NOMO-1 treated with DMSO at 0.1 percent for 48 hours (cell line): Measurements from ENCODE around the gene NSMF.
"Not testable (repeated sequence)": the region's sequence is repeated elsewhere in the genome, so short reads cannot be mapped to it uniquely, and the experiment has no call there.

Experiments
- DNase-seq: peaks from one replicate; lab custom pipeline; 2025; ENCODE audit not compliant: unreplicated experiment; lab: John Stamatoyannopoulos, UW

NSMF gene

DNA sequence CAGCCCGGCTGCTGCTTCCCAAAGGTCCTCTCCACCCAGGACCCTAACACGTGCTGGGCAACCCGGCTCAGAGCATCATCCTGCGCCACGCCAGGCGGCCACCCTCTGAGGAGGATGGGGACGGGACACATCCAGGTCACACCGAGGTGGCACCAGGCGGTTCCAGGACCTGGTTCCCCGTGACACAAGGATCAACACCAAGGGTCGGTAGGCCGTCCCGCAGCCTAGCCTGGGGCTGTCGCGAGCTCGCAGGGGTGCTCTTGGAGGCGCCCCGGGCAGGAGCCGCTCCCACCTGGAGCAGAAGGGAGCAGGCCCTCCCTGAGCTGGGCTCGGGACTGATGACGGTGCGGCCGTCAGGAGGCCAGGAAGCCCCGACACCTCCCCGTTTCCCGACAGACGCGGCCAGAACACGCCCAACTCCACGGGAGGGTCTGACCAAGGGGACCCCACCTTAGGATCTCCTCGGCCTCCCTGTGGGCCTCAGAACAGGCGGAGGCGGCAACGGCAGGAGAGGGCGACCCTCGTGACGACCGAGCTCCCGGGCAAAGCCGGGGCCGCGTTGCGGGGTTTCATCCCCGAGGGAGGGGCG lies 42.5 kb downstream of the NSMF start:
- DNase-seq, result no peak

DNA sequence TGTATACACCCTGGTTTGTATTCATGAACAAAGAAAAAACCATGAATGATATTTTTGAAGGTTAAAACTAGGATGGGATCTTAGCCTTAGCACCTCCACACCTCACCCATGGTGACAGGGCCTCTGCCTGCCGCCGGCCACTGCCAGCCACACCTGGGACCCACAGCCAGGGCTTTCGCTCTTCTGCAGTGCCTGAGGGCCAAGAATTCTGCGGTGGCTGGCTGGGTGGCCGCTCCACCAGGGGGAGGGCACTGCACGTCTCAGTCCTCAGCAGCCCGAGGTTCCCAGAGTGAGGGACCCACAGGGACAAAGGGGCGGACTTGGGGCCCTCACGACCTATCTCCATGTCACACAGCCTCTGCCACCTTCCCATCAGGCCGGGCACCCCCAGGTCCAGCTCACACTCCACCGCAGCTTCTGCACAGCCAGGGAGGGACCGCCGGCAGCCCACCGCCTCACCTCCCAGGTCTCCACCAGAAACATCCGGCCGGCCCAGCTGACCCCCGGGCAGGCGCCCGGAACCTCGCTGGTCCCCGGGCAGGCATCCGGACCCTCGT lies 43.0 kb downstream of the NSMF start:
- DNase-seq, result no peak

DNA sequence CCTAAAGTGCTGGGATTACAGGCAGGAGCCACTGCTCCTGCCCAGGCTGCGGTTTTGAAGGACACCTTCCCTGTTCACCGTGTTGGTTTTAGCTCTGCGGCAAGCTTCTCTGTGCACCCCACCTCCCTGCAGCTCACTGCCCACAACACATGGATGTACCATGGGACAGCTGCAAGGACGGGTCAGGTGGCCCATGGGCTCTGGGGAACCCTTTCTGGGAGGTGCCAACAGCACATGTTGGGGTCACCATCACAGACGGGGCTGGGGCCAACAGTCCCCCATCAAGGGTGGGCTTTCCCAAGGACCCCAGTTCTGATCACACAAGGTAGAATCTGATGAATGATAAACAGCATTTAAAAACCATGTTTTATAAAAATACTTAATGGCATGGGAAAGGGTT lies 43.7 kb downstream of the NSMF start:
- no peak for DNase-seq

DNA sequence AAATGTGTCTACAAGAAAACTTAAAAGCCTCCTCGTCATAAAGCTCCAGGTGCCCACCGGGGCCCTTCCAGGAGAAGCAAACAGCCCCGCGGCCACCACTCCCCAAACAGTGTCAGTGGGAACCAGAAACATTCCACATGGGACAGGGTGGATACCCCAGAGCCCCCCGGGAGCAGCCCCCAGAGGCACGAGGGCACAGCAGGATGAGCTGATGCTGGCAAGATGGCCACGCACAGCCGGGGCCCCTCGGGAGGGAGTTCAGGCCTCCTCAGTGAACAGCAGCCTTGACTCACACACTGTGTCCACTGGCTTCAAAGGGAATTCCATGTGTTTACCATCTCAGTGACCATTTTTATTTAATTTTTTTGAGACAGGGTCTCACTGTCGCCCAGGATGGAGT lies 46.7 kb downstream of the NSMF start:
- DNase-seq, result no peak

DNA sequence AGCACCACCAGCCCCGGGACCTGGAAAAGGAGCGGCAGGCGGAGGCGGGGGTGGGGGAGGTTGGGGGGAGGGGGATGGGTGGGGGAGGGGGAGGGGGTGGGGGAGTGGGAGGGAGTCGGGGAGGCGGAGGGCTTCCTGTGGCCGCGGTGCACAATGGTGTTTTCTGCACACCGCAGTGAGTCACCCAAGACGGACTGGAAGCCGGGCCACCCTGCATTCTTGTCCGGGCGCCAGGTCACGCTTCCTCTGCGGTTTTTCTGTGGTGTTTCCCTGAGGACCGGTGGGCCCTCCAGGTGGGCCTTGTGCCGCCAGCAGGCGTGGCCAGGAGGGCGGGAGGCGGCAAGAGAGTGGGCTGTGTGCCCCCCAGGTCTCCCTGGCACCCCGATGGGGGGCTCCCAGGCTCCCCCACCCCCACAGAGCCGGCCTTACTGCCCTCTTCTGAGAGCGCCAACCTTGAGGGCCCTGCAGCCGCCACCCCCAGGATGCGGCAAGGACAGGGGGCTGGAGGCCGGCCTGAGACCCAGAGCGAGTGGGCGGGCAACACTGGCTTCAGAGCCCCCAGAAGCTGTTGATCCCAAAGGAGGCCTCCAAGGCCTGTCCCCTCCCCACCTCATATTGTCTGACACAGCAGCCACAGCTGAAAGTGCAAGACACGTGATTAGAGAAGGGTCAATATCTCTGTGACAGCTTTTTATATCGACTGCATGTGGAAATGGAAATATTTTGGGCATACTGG lies 47.3 kb downstream of the NSMF start:
- DNase-seq, result peak; percentile 77

DNA sequence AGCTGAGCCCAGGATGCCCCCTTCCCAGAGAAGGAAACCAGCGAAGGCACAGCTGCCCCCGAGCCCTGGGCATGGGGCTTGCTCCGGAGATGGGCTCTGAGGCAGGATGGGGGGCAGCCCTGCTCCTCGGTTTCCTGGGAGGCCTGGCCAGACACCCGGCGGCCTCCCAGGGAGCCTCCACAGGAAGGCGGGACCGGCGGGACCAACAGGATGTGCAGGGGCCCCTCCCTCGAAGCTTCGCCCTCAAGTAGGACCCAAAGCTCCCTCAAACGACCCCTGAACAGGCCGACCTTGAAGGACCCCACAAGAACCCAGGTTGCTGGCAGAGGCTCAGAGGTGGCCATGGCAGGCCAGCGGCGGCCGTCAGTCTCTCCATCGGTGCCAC lies 47.9 kb downstream of the NSMF start:
- no peak for DNase-seq

DNA sequence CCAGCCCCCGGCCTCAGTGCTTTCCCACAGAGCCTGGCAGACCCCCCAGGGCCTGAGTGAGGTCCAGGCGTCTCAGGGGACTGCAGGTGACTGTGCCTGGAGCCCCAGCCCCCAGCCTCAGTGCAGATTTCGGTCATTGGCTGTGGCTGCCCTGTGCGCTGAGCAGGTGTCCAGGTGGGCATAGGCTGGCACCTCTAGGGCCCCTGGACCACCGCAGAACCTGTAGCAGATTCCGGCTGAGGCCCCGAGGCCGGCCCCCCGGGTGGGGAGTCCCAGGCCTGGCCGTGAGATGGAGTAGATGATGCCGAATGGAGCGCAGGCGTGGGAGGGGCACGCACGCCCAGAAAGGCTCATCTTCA lies 48.3 kb downstream of the NSMF start:
- DNase-seq, result no peak

DNA sequence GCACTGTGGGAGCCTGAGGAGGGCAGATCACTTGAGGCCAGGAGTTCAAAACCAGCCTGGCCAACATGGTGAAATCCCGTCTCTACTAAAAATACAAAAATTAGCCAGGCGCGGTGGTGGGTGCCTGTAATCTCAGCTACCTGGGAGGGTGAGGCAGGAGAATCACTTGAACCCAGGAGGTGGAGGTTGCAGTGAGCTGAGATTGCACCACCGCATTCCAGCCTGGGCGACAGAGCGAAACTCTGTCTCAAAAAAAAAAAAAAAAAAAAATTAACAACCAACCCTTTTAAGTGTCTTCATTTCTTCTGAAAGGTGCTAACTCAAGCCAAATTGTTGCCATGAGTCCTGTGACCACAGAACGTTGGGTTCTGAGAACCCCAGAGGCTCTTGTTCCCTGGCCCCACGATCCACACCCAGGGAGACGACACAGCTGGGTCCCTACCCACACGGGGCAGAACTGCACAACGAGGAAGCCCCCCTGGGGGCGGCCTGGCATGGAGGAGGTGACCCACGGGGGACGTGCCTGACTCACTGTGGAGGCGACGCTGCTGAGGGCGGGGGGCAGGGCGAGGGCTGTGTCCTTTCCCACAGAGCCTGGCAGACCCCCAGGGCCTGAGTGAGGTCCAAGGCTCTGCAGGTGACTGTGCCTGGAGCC lies 48.8 kb downstream of the NSMF start:
- DNase-seq, result not testable (repeated sequence)

DNA sequence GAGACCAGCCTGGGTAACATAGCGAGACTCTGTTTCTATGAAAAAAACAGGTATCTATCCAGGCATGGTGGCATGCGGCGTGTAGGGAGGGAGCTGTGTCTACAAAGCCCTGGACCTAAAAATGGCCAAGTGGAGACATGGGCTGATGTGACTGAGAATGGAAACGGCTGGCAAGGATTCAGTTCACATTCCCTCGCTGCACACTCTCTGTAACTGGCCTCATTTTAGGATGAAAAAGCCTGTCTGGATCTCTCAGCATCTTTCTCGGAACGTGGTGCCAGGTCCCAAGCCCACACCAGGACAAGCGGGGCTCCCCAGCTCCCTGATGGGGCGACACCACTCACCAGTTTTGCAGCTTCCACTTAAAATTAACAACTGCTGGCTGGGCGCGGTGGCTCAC lies 49.6 kb downstream of the NSMF start:
- no peak for DNase-seq

DNA sequence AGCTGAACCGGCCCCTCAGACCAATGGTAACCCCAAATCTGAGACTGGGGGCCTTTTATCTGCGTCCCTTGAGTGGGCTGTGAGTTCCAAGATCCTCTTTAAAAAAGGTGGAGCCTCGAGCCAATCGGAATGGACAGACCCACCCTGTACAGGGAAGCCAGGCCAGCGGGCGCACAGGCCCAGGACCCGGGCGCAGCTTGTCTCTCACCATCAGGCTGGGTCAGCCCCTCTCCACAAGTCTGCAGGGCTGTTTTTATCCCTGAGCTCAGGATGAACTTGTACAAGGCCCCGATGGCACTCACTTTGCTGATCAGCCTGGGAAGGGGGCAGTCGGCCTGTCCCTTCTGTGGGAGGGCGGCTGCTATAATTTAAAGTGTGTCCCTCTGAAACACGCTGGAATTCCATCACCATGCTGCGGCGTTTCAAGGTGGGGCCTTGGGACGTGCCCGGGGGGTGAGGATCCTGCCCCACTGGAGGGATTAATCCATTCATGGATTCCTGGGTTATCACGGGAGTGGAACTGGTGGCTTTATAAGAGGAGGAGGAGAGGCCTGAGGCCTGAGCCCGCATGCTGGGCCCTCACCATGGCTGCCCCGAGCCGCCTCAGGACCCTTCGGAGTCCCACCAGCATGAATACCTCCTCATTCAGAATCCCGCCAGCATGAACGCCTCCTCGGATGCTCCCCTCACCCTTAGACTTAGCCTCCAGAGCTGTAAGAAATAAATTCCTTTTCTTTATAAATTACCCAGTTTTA lies 50.3 kb downstream of the NSMF start:
- DNase-seq, result no peak

DNA sequence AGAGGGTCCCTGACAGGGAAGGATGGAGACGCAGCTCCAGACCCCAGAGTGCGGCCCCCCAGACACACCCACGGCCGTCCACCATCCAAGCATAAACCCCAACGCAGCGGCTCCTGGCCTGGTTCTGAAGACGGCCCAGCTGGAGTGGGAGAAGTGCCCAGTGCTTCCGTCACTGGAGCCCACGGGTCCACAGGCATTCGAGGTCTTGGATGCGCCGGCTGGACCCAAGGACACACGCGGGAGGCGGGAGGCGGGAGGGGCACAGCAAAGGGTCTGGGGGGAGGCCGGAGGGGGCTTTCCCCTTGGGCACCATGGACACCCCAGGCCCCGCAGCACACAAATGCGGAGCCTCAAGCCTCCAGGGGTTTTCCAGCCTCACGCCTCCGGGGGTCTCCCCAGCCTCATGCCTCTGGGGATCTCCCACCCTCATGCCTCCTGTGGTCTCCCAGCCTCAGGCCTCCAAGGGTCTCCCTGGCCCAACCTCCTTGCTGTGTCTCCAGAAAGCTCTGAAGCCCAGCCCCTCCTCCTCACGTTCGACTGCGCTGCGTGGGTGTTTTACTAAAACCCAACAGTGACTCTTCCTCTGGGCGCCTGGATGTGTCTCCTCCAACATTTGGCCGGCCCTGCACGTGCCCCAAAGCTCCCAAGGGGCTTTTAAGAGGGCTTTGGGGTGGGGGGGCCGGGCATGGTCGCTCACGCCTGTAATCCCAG lies 51.4 kb downstream of the NSMF start:
- DNase-seq, result no peak

DNA sequence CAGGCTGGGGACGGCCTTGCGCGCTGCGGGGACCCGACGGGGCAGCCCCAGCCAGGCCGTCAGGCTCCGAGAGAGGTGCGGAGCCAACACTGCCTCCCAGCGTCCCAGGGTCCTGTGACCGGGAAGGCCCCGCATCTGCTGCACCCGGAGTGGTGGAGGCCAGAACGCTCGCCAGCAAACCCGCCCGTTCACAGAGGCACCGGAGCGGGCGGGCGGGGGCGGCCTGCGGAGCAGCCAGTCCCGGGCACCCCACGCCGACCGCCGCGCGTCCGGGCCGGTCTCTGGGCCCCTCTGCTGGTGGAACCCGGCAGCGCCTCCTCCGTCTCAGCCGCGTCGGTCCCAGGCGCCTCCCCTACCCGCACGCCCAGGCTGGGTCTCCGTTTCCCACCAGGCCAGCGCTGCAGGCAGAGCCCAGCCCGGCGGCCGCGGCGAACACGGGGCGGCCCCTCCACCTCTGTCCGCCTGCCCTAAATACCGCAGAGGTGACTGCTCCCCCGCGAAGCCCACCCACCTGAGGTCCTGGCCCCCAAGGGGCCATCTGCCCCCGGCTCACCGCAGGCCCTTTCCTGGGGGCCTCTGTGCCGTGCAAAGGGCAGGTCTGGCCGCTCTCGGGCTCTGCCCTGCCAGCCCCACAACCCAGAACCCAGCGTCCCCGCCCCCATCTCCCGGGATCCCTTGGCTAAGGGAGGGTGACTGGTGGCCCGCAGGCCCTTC lies 52.1 kb downstream of the NSMF start:
- peak; percentile 63 for DNase-seq

DNA sequence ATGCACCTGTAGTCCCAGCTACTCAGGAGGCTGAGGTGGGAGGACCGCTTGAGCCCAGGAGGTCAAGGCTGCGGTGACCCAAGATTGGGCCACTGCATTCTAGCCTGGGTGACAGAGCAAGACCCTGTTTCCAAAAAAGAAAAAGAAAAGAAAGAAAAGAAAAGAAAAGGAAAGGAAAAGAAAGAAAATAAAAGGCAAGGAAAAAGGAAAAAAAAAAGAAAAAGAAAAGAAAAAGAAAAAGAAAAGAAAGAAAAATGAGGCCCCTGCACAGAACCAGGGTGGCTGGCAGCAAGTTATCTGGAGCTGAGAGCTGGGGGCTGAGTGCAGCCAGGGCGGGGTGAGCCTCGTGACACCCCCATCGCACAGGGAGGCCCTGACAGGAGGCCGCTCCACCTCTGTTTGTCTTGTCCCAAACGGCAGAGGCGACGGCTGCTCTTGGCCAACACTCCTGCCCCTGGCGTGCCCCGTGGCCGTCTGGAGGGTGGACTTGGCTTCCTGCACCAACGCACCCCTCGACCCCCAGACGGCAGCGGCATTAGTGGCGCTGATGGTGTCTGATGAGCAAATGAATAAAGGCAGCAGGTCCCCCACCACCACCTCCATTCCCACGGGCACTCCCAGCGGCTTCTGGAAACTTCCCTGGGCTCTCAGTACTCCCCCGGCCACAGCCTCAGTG lies 52.9 kb downstream of the NSMF start:
- DNase-seq, result no peak

DNA sequence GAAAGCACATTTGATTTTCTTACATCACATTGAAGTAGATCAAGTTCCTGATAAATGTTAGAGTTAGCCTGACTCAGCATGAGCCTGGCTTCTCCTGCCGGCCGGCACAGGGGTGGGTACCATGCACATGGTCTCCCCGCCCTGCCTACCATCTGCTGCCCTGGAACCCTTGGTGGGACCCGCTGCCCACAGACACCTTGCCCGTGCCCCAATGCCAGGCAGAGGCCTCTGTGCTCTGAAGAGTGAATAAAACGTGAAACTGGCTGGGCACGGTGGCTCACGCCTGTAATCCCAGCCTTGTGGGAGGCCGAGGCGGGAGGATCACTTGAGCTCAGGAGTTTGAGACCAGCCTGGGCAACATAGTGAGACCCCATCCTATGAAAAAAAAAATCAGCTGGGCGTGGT lies 53.5 kb downstream of the NSMF start:
- DNase-seq, result no peak

DNA sequence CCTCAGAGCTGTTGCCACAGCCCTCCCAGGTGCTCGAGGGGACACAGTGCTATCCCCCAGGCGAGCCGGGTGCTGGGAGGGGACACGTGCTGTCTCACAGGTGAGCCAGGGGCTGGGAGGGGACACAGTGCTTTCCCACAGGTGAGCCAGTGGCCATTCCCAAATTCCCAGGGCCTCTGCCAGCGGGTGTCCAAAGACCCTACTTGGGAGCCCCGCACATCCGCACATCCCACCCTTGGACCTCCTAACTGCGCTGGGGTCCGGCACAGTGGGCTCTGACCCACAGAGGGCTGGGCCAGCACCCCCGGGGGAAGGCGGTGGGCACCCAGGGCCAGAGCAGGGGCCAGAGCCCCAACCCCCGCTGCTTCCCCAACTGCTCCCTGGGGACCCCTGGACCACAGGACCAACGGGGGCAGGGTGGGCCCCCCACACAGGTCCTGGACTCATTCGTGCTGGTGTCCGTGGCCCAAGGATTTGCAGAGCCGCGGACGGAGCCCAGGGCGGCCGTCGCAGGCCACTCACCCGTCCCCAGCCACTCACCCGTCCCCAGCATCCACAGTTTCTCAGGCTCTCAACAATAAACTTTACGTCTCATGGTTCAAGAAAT lies 54.1 kb downstream of the NSMF start:
- no peak for DNase-seq

DNA sequence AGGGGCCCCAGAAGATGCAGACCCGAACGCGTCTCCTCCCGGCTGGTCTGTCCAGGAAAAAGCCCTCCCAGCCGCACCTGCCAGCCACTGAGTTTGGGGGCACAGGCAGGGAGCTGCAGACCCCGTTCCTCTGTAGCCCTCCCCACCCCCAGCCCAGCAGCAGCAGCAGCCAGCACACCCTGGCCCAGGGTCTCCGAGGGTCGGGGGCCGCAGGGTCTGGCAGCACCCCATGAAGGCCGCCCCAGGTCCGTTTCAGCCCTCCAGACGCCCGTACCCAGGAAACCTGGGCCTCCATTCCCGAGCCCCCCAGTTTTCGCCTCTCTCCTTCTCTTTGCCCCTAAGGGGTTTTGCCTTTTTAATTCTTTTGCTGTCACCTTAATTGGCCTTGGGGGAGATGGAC lies 55.9 kb downstream of the NSMF start:
- no peak for DNase-seq

DNA sequence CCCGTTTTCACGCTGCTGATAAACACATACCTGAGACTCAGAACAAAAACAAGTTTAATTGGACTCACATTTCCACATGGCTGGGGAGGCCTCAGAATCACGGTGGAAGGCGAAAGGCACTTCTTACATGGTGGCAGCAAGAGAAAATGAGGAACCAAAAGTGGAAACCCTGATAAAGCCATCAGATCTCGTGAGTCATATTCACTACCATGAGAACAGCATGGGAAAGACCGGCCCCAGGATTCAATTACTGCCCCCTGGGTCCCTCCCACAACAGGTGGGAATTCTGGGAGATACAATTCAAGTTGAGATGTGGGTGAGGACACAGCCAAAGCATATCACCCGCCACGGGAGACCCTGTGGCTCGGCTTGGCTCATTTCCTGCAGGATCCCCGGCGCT lies 56.4 kb downstream of the NSMF start:
- no peak for DNase-seq

DNA sequence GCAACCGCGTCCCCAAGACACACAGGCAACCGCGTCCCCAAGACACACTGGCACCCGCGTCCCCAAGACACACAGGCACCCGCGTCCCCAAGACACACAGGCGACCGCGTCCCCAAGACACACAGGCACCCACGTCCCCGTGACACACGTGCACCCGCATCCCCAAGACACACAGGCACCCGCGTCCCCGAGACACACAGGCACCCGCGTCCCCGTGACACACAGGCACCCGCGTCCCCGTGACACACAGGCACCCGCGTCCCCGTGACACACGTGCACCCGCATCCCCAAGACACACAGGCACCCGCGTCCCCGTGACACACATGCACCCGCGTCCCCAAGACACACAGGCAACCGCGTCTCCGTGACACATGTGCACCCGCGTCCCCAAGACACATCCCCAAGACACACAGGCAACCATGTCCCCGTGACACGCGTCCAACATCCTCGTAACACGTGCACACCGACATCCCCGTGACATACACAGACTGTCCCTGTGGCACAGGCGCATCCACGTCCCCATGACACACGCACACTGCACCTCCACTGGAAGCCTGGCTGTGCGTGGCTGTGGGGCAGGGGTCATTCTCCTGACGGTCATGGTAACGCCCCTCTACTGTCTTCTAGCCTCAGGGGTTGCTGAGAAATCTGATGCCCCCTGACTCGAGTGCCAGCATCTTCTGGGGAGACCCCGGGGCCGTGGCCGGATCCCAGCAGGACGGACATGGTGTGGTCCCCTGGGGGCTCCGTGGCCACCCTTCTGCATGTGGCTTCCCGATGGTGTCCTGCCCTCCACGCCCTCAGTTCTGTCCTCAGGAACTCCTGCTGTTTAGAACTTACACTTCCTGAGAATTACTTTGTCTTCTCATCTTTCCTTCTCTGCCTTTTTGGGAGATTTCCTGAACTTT lies 60.3 kb downstream of the NSMF start:
- DNase-seq, result no peak
